Measurements from ENCODE around the gene NEGR1.

- TF ChIP-seq CTCF (IDR thresholded peaks at IDR 0.05; ENCODE audit: insufficient read depth, low read depth, low read length) (no peak), EZH2 (IDR thresholded peaks at IDR 0.05; ENCODE audit: insufficient read depth, low read length) (no peak)
Observed at GRCh38 chr1:71364236-71364635, 918.1 kb downstream of the NEGR1 start.
